ENCODE measurements around the gene PDIA4.
"Not testable (repeated sequence)": the region's sequence is repeated elsewhere in the genome, so short reads cannot be mapped to it uniquely, and the experiment has no call there.

PDIA4 gene

DNA sequence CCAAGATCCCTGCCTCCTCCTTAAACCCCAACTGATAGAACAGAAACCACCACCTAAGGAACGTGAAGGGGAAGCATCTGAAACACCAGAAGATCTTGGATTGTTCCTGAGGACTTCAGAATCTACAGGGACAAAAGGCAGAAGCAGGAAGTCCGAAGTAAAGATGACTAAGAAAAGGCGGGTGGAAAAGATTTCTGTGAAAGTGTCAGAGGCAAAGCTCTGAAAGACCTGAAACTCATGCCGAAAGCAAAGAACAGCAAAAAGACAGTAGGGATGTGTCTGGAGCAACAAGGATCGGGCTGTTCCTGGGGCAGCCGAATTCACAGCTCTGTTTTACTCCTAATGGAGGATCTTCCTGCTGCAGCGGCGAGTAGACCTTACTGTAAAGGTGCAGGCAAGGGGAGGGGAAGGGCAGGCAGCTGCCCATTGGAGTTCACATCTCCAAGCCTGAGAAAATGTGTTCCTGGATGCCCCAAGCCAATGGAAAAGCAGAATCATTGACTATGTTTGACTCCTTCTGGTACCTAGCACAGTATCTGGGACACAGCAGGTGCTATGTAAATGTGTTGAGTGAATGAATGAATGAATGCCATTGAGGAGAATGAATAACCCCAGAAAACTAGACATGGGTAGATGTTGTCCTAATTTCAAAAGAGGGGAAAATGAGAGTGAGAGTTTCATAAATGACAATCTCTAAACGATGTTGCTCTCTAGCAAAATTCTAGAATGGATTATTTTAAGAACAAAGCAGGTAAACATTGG is 40.4 kb downstream of the PDIA4 start:
- TF ChIP-seq, protein P1, sequence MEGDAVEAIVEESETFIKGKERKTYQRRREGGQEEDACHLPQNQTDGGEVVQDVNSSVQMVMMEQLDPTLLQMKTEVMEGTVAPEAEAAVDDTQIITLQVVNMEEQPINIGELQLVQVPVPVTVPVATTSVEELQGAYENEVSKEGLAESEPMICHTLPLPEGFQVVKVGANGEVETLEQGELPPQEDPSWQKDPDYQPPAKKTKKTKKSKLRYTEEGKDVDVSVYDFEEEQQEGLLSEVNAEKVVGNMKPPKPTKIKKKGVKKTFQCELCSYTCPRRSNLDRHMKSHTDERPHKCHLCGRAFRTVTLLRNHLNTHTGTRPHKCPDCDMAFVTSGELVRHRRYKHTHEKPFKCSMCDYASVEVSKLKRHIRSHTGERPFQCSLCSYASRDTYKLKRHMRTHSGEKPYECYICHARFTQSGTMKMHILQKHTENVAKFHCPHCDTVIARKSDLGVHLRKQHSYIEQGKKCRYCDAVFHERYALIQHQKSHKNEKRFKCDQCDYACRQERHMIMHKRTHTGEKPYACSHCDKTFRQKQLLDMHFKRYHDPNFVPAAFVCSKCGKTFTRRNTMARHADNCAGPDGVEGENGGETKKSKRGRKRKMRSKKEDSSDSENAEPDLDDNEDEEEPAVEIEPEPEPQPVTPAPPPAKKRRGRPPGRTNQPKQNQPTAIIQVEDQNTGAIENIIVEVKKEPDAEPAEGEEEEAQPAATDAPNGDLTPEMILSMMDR (conservative IDR thresholded peaks at IDR 0.05) = no peak
- H3K27ac ChIP-seq = peak overlapping the region; percentile 75

DNA sequence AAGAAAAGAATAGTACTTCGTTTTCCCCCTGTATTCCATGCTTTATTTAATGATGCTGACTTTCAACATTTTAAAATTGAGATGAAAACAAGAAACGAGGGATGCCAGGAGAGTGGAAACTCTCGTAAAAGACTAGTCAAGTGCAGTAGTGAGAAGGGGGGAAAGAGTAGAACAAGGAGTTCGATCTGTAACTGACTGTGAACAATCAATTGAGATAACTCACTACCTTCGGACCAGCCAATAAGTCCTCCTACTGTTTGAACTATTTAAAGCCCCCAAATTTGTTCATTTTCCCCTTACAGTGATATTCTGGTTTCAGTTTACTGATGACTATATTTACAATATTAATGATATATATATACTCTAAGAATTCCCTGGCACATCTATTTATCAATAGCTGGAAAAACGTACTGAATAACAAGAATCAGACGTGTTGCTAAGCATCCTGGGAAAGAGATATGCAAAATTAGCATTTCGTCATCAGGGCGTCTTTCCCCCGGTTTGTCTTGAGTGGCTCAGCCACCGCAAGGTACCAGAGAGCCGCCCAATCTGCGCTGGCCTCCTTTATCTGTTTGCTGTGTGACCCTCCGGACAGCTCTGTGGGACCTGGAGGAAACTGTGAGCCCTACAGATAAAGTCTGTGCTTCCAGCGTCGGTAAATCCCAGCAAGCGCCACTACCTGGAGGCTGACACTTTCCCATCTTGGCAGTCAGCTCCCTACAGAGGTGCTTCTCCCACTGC is 41.1 kb downstream of the PDIA4 start:
- TF ChIP-seq, protein P1 (conservative IDR thresholded peaks at IDR 0.05) = no peak
- H3K27ac ChIP-seq = peak overlapping the region; percentile 75

DNA sequence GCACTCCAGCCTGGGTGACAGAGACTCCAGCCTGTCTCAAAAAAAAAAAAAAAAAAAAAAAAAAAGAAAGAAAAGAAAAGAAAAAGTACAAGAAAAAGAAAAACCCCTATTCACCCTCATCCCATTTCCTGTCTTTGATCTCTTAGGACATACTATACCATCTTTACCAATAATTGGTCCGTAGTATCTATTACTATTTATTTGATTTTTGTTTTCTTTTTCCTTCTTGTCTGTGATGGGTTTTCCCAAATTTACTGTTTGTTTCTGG is 41.6 kb downstream of the PDIA4 start:
- TF ChIP-seq, protein P1 (conservative IDR thresholded peaks at IDR 0.05) = no peak
- H3K27ac ChIP-seq = peak overlapping the region; percentile 75

DNA sequence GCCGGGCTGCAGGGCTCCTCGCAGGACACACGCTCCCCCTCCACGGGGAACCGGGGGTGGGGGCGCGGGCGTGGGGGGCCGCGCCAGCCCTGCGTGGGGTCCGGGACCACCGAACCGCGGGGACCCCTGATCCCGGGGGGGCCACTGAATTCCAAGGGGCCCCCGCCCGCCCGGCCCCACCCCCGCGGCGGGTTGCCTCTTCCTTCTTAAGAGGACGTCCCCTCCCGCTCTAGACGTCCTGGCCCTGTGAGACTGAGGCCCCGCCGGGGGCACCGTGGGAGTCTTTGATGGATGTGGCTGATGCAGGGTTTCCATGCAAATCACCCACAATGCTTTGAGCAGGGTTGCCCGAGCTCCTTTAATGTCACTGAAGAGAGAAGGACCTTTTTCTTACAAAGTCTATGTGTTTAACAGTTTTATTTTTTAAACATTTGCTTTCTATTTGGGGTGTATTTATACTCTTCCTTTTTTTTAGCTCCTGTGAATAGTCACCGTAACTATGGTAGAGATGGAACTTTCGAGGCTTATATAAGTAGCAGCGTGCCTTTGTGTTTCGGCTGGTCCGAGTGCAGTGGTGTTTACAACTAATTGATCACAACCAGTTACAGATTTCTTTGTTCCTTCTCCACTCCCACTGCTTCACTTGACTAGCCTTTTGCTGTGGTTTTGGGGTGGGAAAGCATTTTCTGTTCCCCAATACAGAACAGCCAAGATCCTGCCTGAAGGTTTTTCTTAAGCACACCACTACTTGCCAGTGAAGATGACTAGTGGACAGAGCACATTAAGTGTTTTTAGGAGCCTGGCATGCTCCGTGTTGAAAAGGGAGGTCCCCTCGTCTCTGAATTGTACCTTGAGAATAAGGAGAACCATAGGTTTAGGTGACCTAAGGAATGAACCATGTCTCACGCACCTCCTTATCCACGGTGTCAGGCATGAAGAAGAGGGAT is 44.8 kb downstream of the PDIA4 start:
- H3K27ac ChIP-seq = peak overlapping the region; percentile 72
- TF ChIP-seq, protein P1 (conservative IDR thresholded peaks at IDR 0.05) = no peak

DNA sequence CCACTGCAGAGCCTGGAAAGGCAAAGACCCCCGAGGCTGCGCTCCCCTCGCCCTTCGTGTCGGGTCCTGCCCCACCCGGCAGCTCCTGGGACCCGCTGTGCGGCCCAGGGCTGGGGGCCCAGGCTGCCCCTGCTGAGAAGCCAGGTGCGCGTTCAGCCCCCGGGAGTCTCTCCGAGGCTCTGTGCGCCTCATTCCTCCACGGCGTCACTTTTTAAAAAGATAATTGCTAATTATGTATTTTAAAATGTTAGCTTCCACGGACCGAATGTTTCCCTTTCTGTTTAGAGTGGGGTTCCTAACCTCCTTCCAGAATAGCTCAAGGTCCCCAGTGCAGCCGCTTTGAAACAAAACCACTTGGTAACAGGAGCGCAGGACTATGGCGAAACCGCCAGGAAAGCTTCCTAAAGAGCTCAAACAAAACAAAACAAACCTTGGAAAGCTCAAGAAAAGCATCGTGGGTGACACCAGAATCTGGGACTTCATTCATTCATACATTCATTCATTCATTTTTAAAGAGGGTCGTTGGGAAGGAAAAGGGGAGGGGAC is 45.6 kb downstream of the PDIA4 start:
- peak overlapping the region; percentile 72 for H3K27ac ChIP-seq
- TF ChIP-seq, protein P1 (conservative IDR thresholded peaks at IDR 0.05) = no peak

DNA sequence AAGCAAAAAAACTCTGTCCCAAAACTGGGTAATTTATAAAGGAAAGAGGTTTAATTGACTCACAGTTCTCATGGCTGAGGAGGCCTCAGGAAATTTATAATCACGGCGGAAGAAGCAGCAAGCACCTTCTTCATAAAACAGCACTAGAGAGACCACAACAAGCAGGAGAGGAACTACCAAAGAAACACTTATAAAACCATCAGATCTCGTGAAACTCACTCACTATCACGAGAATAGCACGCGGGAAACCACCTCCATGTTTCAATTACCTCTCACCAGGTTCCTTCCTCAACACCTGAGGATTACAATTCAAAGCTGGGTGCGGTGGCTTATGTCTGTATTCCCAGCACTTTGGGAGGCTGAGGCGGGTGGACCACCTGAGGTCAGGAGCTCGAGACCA is 48.5 kb downstream of the PDIA4 start:
- no peak overlapping the region for H3K27ac ChIP-seq
- TF ChIP-seq, protein P1 (conservative IDR thresholded peaks at IDR 0.05) = no peak

DNA sequence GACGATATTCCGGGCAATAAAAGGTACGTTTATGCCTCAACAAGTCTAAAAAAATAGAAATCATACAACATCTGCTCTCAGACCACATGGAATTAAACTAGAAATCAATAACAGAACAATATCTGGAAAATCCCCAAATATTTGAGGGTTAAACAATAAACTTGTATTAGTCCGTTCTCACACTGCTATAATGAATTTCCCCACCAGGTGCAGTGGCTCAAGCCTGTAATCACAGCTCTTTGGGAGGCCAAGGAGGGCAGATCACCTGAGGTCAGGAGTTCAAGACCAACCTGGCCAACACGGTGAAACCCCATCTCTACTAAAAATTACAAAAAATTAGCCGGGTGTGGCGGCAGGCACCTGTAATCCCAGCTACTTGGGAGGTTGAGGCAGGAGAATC is 49.2 kb downstream of the PDIA4 start:
- H3K27ac ChIP-seq = not testable (repeated sequence)
